ENCODE results near the gene VSIG4. TPM values are rescaled to one million over a fixed set of nuclear protein-coding genes. Genes with fewer than 3 reads are reported as not detected.

The VSIG4 gene
- polyA plus RNA-seq, 1 donor: 5.7 TPM

GRCh38 chrX:66008328-66008970 lies 31.4 kb downstream of the VSIG4 start:
- DNase-seq: no peak

DNA sequence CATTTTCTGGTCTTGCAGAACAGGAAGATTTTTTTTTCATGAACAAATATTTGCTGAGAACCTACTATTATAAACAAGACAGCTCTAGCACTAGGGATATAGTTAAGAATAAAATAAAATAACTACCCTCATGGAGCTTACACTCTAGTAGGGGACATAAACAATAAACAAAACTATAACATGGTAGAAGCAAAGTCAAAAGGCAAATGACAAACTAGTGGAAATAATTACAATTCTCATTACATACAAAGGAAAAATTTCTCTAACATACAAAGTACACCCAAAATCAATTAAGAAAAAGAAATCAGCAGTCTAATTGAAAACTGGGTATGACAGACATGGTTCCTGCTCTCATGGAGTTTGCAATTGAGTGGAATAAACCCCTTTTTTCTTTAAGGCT lies 32.0 kb downstream of the VSIG4 start:
- DNase-seq: no peak

DNA sequence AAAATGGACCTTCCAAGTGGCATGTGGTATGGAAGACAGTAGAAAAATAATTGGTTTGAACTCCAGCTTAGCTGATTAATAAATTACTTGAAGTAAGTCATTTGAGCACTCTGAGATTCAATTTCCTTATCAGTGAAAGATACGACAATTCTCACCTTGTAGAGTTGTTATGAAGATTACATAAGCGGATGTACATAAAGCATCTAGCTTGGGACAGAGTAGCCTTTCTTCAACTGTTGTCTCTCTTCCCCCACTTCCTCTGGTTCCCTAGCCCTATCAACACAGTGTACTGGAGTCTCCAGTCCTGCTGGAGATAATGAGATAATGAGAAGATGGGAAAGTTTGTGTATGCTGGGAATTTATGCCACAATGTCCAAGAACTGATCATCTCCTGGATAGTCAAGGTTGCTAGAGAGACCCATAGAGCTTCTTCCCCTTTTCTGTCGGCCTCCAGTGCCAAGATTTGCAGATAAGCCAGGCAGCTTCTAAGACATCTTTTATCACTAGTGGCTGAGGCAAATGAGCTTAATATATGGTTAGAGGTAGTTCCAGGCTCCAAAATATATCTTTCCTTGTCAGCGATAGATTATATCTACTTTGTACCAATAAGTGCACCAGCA lies 33.9 kb downstream of the VSIG4 start:
- no peak for DNase-seq

DNA sequence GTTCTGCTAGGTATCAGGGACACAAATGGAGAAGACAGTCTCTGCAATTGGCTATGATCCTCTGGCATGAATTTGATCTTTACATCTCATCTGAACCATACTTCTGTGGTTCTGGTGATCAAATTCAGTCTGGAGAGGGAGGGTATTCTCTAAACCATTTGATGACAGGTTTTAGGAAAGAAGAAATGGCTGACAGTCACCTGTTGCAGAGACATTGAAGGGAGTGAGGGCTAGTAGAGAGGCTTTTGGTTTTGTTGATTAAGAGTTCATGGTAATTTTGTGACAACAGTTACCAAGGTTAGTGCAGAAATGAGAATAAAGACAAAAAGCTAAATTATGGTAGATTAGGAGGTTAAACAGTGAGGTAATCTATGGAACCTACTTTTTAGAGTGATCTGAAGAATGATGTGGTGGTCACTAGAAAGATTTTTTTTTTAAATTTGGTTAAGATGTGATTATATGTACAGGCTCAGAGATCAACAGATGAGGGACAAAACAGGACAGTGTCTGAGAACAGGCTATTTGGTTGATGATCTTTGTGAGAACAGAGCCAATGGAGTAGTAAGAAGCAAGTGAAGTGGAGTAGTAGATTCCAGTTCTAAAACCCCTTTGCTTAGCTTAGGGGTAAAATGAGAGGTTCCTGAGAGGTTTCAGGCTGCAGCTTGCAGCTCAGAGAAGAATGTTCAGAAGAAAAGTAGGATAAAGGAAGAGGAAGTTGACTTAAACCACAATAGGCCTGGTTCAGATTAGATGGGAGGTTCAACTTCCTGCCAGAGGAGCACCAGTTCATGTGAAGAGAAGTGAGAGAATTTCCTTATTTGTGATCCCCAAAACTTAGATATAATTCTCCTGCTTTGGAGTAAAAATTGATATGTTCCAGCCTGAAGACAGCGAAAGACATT lies 34.7 kb downstream of the VSIG4 start:
- DNase-seq: no peak

GRCh38 chrX:66002824-66003680 lies 36.8 kb downstream of the VSIG4 start:
- DNase-seq: no peak

DNA sequence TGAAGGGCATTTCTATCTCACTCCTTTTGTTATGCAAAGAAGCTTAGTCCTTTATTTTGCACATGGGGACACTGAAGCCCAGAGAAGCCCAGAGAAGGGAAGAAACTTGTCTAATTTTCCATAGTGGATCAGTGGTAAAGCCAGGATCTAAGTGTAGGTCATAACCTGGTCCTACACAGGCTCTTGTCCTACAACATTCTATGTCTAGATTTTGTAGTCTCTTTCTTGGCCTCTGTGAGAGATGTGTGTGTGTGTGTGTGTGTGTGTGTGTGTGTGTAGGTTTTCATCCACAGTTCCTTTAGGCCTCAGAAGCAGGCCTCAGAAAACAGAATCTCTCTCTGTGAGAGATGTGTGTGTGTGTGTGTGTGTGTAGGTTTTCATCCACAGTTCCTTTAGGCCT lies 38.3 kb downstream of the VSIG4 start:
- no peak for DNase-seq

GRCh38 chrX:66000628-66001272 lies 39.1 kb downstream of the VSIG4 start:
- DNase-seq: no peak

DNA sequence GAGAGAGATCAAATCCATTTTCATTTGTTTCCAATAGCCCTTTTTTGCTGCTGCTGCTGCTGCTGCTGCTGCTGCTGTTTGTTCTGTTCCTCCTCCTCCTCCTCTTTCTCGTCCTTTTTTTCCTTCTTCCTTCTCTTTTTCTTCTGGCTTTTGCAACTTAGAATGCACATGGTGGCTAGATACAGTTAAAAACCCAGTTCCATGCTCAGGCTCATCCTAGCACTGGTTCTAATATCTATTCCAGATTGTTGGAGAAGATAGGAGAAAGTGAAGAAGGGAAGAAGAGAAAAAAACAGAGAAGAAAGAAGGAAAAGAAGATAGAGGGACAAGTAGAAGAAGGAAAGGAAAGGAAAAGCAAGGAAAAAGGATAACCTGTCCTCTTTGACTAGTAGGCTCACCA lies 39.7 kb downstream of the VSIG4 start:
- DNase-seq: no peak

DNA sequence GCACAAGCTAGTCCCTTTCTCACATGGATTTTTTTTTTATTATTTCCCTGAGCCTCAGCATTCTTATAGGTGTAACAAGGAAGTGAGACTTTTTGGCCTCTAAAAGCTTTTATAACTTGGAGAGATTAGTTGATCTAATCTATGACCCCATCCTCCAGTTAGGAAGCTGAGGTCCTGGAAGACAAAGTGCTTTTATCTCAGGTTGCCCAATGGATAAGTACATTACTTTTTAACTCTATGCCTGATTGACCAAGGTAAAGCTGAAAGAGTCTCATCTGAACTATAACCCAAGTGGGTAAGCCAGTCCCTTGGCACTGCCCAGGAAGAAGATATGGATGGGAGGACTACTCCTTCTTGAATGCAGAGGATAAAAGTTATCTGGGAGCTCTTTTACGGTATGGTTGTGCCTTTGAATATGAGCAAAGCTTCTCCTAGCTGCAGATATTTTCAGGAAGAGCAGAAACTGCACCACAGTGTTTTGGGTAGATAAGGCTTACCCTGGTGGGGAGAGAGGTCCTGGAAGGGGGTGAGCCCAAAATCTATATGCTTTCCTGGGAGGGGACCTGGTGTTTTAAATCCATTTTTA lies 40.2 kb downstream of the VSIG4 start:
- DNase-seq: no peak

DNA sequence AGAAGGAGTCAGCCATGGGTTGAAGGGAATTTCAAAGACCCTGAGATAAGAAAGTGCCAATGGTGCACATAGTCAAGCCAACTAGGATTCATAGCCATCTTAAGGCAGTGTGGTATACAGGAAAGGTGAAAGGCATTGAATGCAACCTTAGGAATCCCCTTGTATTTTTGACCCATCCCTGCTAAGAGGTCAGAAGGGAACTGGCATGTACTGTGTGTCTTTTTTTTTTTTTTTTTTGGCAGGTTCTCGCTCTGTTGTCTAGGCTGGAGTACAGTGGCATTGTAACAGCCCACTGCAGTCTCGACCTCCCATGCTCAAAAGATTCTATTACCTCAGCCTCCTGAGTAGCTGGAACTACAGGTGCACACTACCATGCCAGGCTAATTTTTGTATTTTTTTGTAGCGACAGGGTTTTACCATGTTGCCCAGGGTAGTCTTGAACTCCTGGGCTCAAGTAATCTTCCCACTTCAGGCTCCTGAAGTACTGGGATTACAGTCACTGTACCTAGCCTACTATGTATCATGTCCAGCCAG lies 40.8 kb downstream of the VSIG4 start:
- no peak for DNase-seq

GRCh38 chrX:65997978-65998717 lies 41.7 kb downstream of the VSIG4 start:
- DNase-seq: no peak

- DNase-seq: no peak
Observed at GRCh38 chrX:65994519-65995506, 45.1 kb downstream of the VSIG4 start.

- DNase-seq: no peak
Observed at GRCh38 chrX:65993915-65994460, 45.9 kb downstream of the VSIG4 start.

GRCh38 chrX:65993332-65993731 lies 46.5 kb downstream of the VSIG4 start:
- no peak for DNase-seq

DNA sequence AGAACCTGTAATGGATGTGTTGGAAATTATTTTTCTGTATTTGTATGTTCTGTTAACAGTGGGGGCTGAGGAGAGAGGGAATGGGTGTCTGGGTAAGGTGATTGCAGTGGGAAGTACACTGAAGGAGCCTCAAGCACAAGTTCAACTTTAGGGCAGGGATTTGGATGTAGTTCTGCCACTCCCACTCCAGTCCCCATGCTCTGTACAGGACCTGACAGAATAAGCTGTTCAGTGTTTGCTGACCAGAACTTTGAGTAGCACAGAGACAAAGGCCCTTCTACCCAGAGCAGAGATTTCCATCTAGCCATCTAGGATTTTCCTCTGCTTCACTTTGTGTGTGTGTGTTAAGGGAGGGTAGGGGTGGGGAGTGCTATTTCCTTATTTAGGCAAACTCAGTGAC lies 49.2 kb downstream of the VSIG4 start:
- DNase-seq: no peak

DNA sequence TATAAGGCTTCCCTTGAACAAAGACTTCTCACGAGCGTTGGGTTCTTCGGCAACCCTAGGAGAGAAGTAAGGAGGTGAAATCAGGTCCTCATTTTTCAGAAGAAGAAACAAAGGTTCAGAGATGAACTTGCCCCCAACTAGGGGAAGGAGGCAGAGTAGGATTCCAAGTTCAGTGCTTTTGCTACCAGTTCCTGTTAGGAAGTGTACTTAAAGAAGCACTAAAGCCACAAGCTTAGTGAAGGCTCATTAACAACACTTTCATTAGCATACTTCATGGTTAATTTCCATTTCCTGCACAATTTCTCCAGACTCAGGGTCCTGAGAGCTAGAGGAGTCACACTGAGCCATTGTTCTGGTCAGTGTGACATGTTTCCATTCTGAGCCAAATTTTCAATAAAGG lies 52.1 kb downstream of the VSIG4 start:
- no peak for DNase-seq

GRCh38 chrX:65985922-65986588 lies 53.8 kb downstream of the VSIG4 start:
- DNase-seq: peak; percentile 31

- DNase-seq: no peak
Observed at GRCh38 chrX:65985211-65985610, 54.7 kb downstream of the VSIG4 start.
